SIG-M5 treated with dmso at 0.1 percent for 504 hours (cell line): ENCODE data around the gene ITPK1.
A peak's percentile ranks its signal among the peaks of the same experiment; 100 is the strongest.

ENCODE experiments used
- DNase-seq: peaks from one replicate; lab custom pipeline; 2025; ENCODE audit not compliant: unreplicated experiment; lab: John Stamatoyannopoulos, UW

ITPK1 gene

GRCh38 chr14:92959189-92959531 lies 156.6 kb downstream of the ITPK1 start:
- no peak for DNase-seq

DNA sequence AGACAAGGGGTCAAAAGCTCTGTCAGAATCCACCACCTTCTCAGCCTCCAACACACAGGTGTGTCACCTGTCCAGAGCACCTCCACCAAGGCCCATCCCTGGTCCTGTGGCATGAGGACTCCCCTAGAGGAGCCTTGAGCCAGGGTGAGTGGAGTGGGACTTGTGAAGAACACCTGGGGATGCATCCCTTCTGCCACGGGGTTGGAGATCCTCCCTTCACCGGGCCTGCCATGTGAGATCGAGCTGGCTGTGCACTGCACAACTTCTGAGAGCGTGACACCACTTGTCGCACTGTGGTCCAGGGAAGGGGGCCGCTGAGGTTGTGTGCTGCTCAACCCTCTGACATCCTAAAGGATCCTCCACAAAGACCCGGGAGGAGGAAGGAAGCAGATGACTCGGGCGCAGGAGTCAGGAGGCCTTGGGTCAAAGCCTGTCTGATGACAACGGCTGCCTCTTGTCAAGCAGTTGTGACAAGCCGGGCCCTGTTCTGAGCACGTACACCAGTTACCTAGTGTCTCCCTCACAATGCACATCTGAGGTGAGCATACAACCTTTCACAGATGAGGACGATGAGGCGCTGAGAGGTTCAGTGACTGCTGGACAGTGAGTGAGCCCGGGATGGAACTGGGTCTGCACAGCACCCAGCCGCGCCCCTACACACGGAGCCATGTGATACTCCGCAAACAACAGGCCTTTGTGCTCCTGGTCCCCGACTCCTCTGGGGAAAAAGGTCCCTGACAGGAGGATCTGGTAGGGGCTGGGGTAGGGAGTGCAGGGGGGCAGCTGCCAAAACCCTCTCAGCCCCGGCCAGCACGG lies 157.1 kb downstream of the ITPK1 start:
- DNase-seq: no peak

- no peak for DNase-seq
Observed at GRCh38 chr14:92956961-92957360, 158.8 kb downstream of the ITPK1 start.

DNA sequence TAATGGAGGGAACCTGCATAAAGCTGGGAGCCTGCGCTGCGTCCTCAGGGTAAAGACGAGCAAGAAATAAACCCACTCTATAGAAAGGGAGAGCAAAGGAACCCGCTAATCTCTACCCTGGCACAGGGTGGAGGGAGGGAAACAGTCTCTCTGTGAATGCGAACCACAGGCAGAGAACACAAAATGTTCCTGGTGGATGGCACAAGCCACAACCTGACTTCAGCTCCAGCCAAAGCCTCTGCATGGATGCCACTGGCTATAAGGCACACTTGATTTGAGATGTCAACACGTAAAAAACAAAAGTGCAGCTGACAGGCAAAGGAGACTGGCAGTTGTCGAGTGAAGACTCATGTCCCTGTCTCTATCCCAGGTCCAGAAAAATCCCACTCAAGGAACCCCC lies 160.3 kb downstream of the ITPK1 start:
- no peak for DNase-seq

GRCh38 chr14:92954933-92955332 lies 160.8 kb downstream of the ITPK1 start:
- no peak for DNase-seq

DNA sequence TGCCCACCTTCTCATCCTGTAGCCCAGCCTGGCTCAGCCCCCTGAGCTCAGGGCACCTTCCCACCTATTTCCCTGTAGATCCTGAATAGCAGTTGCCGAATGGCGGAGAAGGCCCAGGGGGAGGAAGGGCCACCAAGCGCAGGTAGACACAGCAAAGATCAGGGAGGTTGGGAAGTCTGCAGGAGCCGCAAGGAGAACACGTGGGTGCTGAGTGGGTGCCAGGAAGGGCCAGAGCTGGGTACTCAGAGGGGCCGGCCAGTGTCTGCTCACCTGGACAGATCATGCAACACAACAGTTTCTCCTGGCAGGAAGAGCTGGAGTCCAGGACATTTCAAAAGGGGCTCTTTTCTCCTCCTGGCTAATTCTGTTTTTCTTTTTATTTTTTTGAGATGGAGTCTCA lies 162.2 kb downstream of the ITPK1 start:
- DNase-seq: no peak

GRCh38 chr14:92952481-92953298 lies 163.0 kb downstream of the ITPK1 start:
- DNase-seq: no peak

- DNase-seq: peak; percentile 64
Observed at GRCh38 chr14:92951912-92952471, 163.7 kb downstream of the ITPK1 start.

DNA sequence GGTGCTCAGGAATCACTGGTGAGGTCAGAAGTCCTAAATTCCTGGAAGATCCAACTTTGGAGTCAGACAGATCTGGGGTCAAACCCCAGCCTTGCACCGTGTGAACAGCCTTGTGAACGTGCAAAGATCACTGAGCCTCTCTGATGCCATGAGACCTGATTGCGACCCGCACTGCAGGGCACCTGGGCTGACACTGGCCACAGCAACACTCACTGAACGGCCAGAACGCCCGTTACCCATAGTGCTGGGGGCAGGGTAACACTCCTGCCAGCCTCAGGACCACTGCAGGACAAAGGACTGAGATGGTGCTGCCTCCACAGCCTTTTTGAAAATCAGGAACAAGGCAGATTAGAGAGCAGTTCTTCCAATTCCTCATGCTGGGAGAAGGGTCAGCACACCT lies 164.5 kb downstream of the ITPK1 start:
- no peak for DNase-seq

- DNase-seq: no peak
Observed at GRCh38 chr14:92950773-92951172, 165.0 kb downstream of the ITPK1 start.

- no peak for DNase-seq
Observed at GRCh38 chr14:92950193-92950540, 165.6 kb downstream of the ITPK1 start.

DNA sequence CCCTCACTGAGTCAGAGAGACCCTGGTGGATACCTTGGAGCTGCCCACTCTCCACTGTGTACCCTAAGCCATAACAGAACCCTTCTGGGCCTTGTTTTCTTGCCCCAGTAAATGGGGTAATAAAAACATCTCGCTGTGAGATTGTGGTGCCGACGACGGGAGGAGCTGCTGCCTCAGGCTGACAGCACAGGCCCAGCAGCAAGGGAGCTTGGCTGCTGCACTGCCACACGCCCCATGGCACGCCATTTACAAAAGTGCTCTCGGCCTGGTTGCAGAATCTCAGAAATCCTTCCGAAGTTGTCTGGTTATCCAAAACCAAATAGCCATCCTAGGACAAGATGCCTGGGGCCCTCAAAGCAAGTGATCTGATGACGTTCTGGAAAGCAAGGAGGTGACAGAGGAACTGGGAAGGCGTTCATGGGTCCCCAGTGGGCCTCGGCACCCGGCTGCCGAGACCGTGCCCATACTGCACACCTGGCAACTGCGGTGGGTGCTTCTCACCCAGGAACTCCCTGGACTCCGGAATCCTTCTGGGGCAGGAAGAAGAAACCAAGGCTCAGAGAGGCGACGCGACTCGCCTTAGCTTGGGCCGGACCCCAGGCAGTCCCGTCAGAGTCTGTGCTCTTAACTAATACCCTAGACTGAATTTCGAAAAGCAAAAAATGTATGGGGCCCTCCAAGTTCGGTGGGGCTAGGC lies 166.1 kb downstream of the ITPK1 start:
- DNase-seq: no peak

GRCh38 chr14:92948647-92949046 lies 167.1 kb downstream of the ITPK1 start:
- DNase-seq: no peak

GRCh38 chr14:92946847-92947545 lies 168.7 kb downstream of the ITPK1 start:
- no peak for DNase-seq

- DNase-seq: peak; percentile 54
Observed at GRCh38 chr14:92945959-92946846, 169.5 kb downstream of the ITPK1 start.

GRCh38 chr14:92945544-92945943 lies 170.2 kb downstream of the ITPK1 start:
- DNase-seq: no peak

DNA sequence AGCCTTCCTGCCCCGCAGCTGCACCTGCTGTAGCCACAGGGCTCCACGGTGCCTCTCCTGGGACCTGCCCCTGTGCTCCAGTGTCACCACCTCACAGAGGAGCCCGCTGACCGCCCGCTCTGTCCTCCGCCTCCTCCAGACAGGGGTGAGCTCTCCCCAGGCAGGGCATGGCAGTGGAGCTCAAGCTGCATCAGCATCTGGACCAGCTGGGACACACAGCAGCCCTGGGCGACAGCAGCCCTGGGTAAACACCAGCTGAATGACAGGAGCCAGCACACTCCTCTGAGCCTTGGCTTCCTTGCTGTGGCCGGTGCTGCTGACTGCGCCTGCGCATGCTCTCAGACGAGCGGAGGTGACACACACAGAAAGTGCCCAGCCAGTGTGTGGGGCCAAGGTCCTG lies 170.7 kb downstream of the ITPK1 start:
- DNase-seq: no peak

GRCh38 chr14:92943855-92944570 lies 171.7 kb downstream of the ITPK1 start:
- DNase-seq: no peak

GRCh38 chr14:92942976-92943710 lies 172.6 kb downstream of the ITPK1 start:
- no peak for DNase-seq
